Hepatocyte (in vitro differentiated cells): ENCODE measurements around the gene LYSET. TPM values are rescaled to one million over a fixed set of nuclear protein-coding genes. Genes with fewer than 3 reads are reported as not detected.

Experiments used
- DNase-seq: peaks from one replicate; pipeline ENCODE4 v3.0.0-alpha.2; 2016; ENCODE audit warnings: low spot score
- H2AFZ ChIP-seq: fragments of 200-600 bp; sonication (generic); 2 replicates; pipeline ENCODE4 v1.6.0; 2016; ENCODE audit warnings: antibody characterized with exemption, mild to moderate bottlenecking
- H3K27ac ChIP-seq: fragments of 200-600 bp; sonication (generic); 2 replicates; pipeline ENCODE4 v1.5.1; 2016; ENCODE audit warnings: mild to moderate bottlenecking
- H3K27me3 ChIP-seq: fragments of 200-600 bp; sonication (generic); 2 replicates; pipeline ENCODE4 v1.6.1; 2016
- H3K36me3 ChIP-seq: fragments of 200-600 bp; sonication (generic); replicated peaks from 2 replicates; pipeline ENCODE4 v1.5.1; 2016; ENCODE audit warnings: low read depth; ENCODE audit not compliant: insufficient read depth
- H3K4me1 ChIP-seq: fragments of 200-600 bp; sonication (generic); 2 replicates; pipeline ENCODE4 v1.5.1; 2016; ENCODE audit warnings: mild to moderate bottlenecking, moderate library complexity; ENCODE audit not compliant: insufficient read depth
- H3K4me2 ChIP-seq: fragments of 200-600 bp; sonication (generic); 2 replicates; pipeline ENCODE4 v1.6.0; 2016
- H3K4me3 ChIP-seq: fragments of 200-600 bp; sonication (generic); 2 replicates; pipeline ENCODE4 v1.5.1; 2016; ENCODE audit warnings: mild to moderate bottlenecking
- H3K79me2 ChIP-seq: fragments of 200-600 bp; sonication (generic); 2 replicates; pipeline ENCODE4 v1.6.0; 2017; ENCODE audit warnings: mild to moderate bottlenecking
- H3K9me2 ChIP-seq: fragments of 200-600 bp; sonication (generic); replicated peaks from 2 replicates; pipeline ENCODE4 v1.6.0; 2017; ENCODE audit warnings: mild to moderate bottlenecking; ENCODE audit not compliant: insufficient read depth
- H3K9me3 ChIP-seq: fragments of 200-600 bp; sonication (generic); 2 replicates; pipeline ENCODE4 v1.5.1; 2016; ENCODE audit warnings: low read depth, mild to moderate bottlenecking
- H4K20me1 ChIP-seq: fragments of 200-600 bp; sonication (generic); 2 replicates; pipeline ENCODE4 v1.6.0; 2016; ENCODE audit warnings: mild to moderate bottlenecking; ENCODE audit not compliant: insufficient read depth, poor library complexity, severe bottlenecking
- EZH2 ChIP-seq: fragments of 200-600 bp; sonication (generic); IDR thresholded peaks from 2 replicates; pipeline ENCODE4 v1.6.1; 2016; ENCODE audit warnings: antibody characterized with exemption, mild to moderate bottlenecking, borderline replicate concordance
- EZH2phosphoT487 ChIP-seq: fragments of 200-600 bp; sonication (generic); IDR thresholded peaks from one replicate; pipeline ENCODE4 v1.6.1; 2018; ENCODE audit warnings: antibody characterized with exemption, mild to moderate bottlenecking, low read depth, moderate library complexity; ENCODE audit not compliant: unreplicated experiment, severe bottlenecking
- WGBS: methylation state at CpG from one replicate; pipeline ENCODE4 v1.1.6; 2016; ENCODE audit warnings: low lambda C conversion rate; ENCODE audit errors: missing lambda C conversion rate; 5-methylcytosine and 5-hydroxymethylcytosine counted together
- polyA plus RNA-seq: library from polyadenylated mRNA; unstranded; fragments of >200 nt; fragmentation: Nextera tagmentation; extraction: Ambion mirVana; gene quantifications from 2 replicates; pipeline ENCODE4 v1.2.1, GENCODE V29; 2016
- total RNA-seq: library from RNA; depleted of rRNA; stranded (reverse); fragments of >200 nt; gene quantifications from 2 replicates; pipeline ENCODE4 v1.2.3, GENCODE V29; 2014
- TF ChIP-seq, protein P1 (sequence below): fragments of 200-600 bp; sonication (generic); IDR thresholded peaks from 2 replicates; pipeline ENCODE4 v1.5.1; 2016; ENCODE audit warnings: antibody characterized with exemption, mild to moderate bottlenecking; ENCODE audit not compliant: poor library complexity

The LYSET gene
- total and polyA plus RNA-seq, 2 experiments from 2014 or later, result 17.8 to 53.0 TPM

DNA sequence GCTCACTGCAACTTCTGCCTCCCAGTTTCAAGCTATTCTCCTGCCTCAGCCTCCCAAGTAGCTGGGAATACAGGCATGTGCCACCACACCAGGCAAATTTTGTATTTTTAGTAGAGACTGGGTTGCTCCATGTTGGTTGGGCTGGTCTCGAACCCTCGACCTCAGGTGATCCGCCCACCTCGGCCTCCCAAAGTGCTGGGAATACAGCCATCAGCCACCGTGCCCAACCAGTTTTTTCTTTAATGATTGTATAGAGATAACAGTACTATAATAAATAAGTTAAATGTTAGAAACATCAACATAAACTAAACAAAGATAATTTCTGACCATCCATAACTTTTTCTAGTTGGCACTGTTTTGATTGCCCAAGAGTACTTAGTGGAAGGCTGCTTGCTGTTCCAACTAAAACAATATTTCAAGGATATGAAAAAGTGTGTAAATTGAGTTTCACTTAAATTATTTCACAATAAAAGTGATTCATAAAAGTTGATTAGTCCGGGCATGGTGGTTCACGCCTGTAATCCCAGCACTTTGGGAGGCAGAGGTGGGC is 16.1 kb downstream of the LYSET start:
- Histone ChIP-seq H3K36me3 (no peaks in the 10 kb centered on the region), H4K20me1 (no peaks in the 10 kb centered on the region), H3K9me2 (no peaks in the 10 kb centered on the region), H3K79me2 (peaks cover 20% of the 10 kb centered on the region), H3K4me1 (peaks cover 7% of the 10 kb centered on the region), H3K27me3 (no peaks in the 10 kb centered on the region), H3K4me2 (no peak overlapping the region), H3K27ac (no peak overlapping the region), H2AFZ (no peak overlapping the region), H3K4me3 (no peak overlapping the region), H3K9me3 (no peaks in the 10 kb centered on the region)
- WGBS, result 90% methylated on average over 7 of the region's 7 CpGs
- TF ChIP-seq EZH2, result no peak
- no peak for DNase-seq

- H3K9me3 ChIP-seq, result no peaks in the 10 kb centered on the region
- peaks cover 15% of the 10 kb centered on the region for H3K4me1 ChIP-seq
- peak within 1 kb of the TSS; percentile 81 for H3K4me3 ChIP-seq
- H3K27me3 ChIP-seq, result no peaks in the 10 kb centered on the region
- peak within 1 kb of the TSS; percentile 82 for H2AFZ ChIP-seq
- peak within 1 kb of the TSS; percentile 82 for H3K27ac ChIP-seq
- WGBS, result 1% methylated on average over 57 of the region's 65 CpGs
- peak; percentile 98 for DNase-seq
- TF ChIP-seq EZH2phosphoT487, result no peak
- TF ChIP-seq, protein P1, sequence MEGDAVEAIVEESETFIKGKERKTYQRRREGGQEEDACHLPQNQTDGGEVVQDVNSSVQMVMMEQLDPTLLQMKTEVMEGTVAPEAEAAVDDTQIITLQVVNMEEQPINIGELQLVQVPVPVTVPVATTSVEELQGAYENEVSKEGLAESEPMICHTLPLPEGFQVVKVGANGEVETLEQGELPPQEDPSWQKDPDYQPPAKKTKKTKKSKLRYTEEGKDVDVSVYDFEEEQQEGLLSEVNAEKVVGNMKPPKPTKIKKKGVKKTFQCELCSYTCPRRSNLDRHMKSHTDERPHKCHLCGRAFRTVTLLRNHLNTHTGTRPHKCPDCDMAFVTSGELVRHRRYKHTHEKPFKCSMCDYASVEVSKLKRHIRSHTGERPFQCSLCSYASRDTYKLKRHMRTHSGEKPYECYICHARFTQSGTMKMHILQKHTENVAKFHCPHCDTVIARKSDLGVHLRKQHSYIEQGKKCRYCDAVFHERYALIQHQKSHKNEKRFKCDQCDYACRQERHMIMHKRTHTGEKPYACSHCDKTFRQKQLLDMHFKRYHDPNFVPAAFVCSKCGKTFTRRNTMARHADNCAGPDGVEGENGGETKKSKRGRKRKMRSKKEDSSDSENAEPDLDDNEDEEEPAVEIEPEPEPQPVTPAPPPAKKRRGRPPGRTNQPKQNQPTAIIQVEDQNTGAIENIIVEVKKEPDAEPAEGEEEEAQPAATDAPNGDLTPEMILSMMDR, result no peak
- no peak for TF ChIP-seq EZH2
- no peaks in the 10 kb centered on the region for H3K9me2 ChIP-seq
- no peaks in the 10 kb centered on the region for H3K36me3 ChIP-seq
- peak within 1 kb of the TSS; percentile 90 for H3K4me2 ChIP-seq
- H3K79me2 ChIP-seq, result peaks cover 47% of the 10 kb centered on the region
- no peaks in the 10 kb centered on the region for H4K20me1 ChIP-seq
These were observed 21.8 kb downstream of the LYSET start, which contains the start of the genes GON7 and UBR7 for GRCh38 chr14:93206793-93207467. TSS of gene GON7 (minus strand) at chr14:93207065. CDS start at chr14:93207037, 28 bp downstream. TSS of gene UBR7 (plus strand) at chr14:93207256. CDS start at chr14:93207292, 36 bp downstream.

DNA sequence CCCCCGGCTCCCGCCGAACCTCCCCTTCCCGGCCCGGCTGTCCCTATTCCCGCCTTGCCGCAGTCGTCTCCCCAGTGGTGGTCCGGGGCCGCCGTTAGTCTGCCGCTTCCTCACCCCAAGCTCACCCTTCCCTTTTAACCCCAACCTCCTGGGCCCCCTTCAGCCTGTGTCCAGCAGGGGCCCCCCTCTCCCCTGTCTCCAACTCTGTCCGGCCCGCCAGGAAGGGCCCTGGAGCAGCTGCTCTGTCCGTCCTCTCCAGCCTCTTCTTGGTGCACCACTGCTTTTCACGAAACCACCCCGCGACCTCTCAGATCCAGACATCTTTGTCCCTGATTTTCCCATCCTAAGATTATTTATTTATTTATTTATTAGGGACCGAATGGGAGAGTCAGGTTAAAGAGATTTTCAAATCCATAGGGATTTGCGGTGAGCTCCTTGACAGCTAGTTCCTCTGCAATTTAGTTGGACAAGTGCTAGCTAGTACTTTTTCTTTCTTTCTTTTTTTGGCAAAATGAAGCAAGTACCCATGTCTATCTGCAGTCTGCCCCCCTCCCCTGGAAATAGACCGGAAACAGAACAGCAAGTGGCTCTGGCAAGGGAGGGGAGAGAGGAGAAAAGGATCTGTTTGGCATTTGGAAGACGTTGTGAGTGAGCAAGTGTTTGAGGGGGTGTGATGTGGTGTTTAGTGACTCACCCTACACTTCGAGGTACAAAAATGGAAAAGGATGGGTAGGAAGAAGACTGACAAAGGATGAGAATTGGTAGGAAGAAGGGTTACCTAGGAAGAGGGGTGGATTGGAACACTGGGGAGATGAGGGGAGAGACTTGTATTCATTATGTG is 22.6 kb downstream of the LYSET start:
- TF ChIP-seq, protein P1, result peak; percentile 40
- TF ChIP-seq EZH2, result no peak
- Histone ChIP-seq H4K20me1 (no peaks in the 10 kb centered on the region), H3K4me1 (peaks cover 15% of the 10 kb centered on the region), H3K79me2 (peaks cover 47% of the 10 kb centered on the region), H2AFZ (peak overlapping the region; percentile 74), H3K9me2 (no peaks in the 10 kb centered on the region), H3K36me3 (peaks cover 4% of the 10 kb centered on the region), H3K4me2 (peak overlapping the region; percentile 90), H3K9me3 (no peaks in the 10 kb centered on the region), H3K27ac (peak overlapping the region; percentile 48), H3K27me3 (no peaks in the 10 kb centered on the region), H3K4me3 (peak overlapping the region; percentile 67)
- DNase-seq, result peak; percentile 75
- 2% methylated on average over 11 of the region's 23 CpGs for WGBS

- no peaks in the 10 kb centered on the region for H3K9me3 ChIP-seq
- H3K4me1 ChIP-seq, result peaks cover 15% of the 10 kb centered on the region
- no peak overlapping the region for H3K27ac ChIP-seq
- peaks cover 25% of the 10 kb centered on the region for H3K79me2 ChIP-seq
- WGBS, result 95% methylated on average over 3 of the region's 3 CpGs
- TF ChIP-seq, protein P1, result no peak
- TF ChIP-seq EZH2phosphoT487 (no peak), EZH2 (no peak)
- no peaks in the 10 kb centered on the region for H3K9me2 ChIP-seq
- no peak overlapping the region for H2AFZ ChIP-seq
- H3K27me3 ChIP-seq, result no peaks in the 10 kb centered on the region
- no peak overlapping the region for H3K4me2 ChIP-seq
- no peak for DNase-seq
- peaks cover 7% of the 10 kb centered on the region for H3K36me3 ChIP-seq
- no peak overlapping the region for H3K4me3 ChIP-seq
- H4K20me1 ChIP-seq, result no peaks in the 10 kb centered on the region
These were observed 27.3 kb downstream of the LYSET start for GRCh38 chr14:93212432-93212831.
